NT2/D1 (cell line): Measurements from ENCODE around the gene GUCA1C.

Experiments used
- SUZ12 ChIP-seq: IDR thresholded peaks from 2 replicates; pipeline ENCODE4 v1.6.1; 2011; ENCODE audit not compliant: insufficient read length, insufficient read depth; ENCODE audit errors: extremely low read depth
- YY1 ChIP-seq: IDR thresholded peaks from 2 replicates; pipeline ENCODE4 v1.6.1; 2011; ENCODE audit not compliant: insufficient read length, insufficient read depth
- ZNF274 ChIP-seq: IDR thresholded peaks from 2 replicates; pipeline ENCODE4 v1.6.1; 2011; ENCODE audit warnings: mild to moderate bottlenecking, low read depth, low read length

GRCh38 chr3:108909799-108910198, 43.9 kb downstream of the GUCA1C start:
- TF ChIP-seq ZNF274 (no peak), YY1 (no peak), SUZ12 (no peak)
